HL-60/S4 treated with phorbol 12-myristate 13-acetate at 8.2 ng/mL for 4 days and 3 days (cell line): ENCODE measurements around the gene LINGO4.
"Not testable (repeated sequence)": the region's sequence is repeated elsewhere in the genome, so short reads cannot be mapped to it uniquely, and the experiment has no call there.

Experiments
- in situ Hi-C: fragments of 300-500 bp; cut with MboI; formaldehyde crosslinking; loops from 2 replicates; pipeline ENCODE4 v1.15.0; 2022; ENCODE audit warnings: low sequenced_read_pairs

The LINGO4 gene

DNA sequence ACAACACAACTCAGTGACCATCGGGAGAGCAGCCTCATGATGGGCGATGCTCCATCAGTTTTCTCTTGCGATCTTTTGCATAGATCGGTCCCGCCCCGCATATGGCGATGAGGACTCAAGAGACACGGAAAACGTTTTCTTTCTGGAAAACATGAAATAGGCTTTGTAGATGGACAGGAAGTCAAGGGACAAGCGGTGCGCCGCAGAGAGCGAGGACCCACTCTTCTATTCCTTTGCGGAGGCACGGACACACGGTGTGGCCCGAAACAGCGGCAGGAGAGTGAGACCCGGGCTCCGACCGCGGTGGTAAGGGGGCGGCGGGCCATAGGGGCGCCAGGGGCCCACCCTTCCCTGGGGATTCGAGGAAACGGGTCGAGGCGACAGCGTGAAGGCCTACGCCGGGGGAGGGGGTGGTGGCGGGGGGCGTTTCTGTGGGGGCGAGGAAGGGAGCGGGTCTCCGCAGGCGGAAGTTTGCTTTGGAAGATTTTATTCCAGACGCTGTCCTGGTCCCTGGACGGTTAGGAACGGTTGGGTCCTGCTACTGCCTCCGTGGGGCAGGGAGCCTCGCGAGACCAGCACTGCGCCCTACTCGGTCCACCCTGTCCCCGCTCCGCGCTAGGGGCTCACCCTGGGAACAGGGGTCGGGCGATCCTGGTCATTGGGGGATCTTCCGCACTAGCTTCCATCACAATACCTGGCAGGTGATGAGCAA lies 14.1 kb downstream of the LINGO4 start:
- in situ Hi-C loops: no loop called here

DNA sequence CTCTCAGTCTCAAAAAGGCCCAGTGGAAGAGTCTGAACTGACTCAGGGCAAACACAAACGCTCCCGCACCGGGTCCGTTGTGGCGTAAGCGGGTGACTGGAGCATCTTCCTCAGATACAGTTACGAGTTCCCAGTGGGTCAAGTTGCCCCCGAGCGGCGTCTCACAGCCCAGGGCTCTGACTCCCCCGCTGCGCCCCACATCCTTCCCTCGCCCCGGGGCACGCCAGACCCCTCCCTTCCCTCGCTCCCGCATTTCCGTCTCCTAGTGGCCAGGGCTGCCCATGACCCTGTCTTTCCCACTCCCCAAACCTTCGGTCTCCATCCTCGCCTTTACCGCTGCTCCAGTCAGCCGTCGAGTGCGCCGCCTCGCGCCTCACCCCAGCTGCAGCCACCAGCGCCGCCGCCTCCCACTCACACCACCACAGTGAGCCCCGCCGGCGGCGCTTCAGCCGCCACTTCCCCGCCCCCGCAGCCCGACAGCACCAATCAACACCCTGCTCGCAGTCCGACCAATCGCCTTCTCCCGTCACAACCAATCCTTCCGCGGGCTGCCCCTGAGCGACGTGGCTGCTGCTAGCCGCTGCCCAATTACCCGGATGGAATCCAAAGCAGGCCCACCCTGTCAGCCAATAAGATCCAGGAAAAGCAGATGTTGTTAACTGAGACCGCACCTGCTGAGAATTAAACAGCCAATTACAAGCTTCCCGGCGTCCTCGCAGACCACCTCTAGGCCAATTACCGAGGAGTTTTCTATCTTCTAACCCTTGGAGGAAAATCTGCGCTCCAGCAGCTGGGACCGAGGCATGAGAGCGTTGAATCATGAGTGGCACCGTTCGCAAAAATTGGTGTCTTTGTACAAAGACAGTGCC lies 14.9 kb downstream of the LINGO4 start, which contains the start of gene TDRKH:
Gene TDRKH (minus strand): TSS at position 430 of the 869 bp plus-strand sequence. CDS start 7,478 bp downstream, outside the sequence.
- in situ Hi-C loops: no loop called here

- in situ Hi-C loops: no loop called here
Measured at GRCh38 chr1:151787689-151788088, 17.5 kb downstream of the LINGO4 start.

DNA sequence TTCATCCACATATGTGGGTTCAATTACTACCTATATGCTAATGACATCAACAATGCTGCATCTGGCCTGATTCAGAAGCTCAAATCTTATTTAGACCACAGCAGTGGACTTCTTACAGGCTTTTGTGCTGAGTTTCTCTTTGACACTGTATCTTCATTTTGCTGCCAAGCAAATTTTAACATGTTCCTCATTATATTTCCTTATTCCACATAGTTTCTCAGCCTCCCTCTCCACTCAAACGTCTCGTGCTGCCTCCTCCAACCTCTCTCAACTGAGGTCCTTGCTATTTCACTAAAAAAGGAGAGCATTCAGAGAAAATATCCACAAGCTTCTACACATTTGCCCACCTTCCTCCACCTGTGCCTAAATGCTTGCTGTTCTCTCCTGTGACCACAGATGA lies 21.4 kb downstream of the LINGO4 start:
- in situ Hi-C loops: no loop called here

DNA sequence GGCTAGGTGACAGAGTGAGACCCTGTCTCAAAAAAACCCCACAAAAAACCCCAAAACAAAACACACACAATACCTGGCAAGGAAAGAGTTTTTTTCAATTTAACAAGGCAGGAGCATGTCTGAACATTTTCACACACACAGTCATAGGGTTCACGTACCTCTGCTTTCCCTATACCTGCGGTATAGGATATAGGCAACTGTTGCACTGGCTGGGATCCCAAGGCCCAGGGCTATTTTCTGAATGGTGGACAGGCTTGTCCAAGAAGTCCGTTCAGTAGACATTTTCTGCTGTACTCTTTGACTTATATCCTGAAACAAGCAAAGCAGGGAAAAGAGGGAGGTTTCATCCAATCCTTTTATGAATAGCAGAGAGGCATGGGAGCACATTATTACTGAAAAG lies 22.5 kb downstream of the LINGO4 start:
- in situ Hi-C loops: no loop called here

DNA sequence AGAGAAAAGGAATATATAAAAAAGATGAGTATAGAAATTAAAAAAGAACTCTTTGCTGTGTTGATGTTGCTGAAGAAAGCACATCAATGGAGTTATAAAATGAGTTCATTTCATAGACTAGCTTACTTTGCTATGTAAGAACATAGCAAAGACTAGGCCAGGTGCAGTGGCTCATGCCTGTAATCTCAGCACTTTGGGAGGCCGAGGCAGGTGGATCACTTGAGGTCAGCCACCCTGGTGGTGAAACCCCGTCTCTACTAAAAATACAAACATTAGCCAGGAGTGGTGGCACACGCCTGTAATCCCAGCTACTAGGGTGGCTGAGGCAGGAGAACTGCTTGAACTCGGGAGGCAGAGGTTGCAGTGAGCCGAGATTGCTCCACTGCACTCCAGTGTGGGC lies 23.2 kb downstream of the LINGO4 start:
- in situ Hi-C loops: not testable (repeated sequence)

DNA sequence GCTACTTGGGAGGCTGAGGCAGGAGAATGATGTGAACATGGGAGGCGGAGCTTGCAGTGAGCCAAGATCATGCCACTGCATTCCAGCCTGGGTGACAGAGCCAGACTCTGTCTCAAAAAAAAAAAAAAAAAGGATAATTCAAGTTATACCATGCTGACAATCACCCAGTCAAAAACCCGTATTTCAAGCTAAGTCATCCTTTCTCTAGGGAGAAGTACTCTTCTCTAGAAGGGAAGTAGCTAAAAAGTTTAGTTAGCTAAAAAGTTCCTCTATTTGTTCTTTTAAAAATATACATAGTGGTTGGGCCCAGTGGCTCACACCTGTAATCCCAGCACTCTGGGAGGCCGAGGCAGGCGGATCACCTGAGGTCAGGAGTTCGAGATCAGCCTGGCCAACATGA lies 24.5 kb downstream of the LINGO4 start:
- in situ Hi-C loops: not testable (repeated sequence)

DNA sequence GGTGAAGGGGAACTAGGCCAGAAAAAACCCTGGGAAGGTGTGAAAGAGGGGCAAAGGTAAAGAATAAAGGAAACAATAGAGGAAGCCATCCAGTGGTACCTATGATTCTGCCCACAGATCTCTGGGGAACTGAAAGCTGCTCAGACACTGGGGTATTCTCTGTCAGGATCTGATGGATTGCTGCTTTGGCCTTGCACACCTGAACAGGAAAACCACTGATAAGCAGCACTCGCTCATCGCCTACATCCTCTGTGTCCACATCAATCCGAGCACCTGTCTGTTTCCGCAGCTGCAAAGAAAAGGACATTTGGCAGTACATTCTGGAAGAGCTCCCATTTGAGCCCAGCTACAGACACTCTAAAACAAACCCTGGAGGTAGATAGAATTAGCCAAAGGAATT lies 25.4 kb downstream of the LINGO4 start:
- in situ Hi-C loops: no loop called here

DNA sequence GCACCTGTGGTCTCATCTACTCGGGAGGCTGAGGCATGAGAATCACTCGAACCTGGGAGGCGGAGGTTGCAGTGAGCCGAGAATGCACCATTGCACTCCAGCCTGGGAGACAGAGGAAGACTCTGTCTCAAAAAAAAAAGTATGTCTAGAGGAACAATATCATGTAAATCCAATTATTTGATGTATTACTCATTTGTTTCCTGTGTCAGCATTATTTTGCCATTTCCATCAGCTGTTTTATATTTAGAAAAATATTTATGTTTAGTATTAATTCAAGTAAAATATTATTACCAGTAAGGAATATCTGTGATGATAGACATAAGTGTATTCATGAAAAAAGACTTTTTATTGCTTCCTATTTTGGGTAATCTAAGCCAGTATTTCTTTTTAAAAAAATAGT lies 27.9 kb downstream of the LINGO4 start:
- in situ Hi-C loops: no loop called here

DNA sequence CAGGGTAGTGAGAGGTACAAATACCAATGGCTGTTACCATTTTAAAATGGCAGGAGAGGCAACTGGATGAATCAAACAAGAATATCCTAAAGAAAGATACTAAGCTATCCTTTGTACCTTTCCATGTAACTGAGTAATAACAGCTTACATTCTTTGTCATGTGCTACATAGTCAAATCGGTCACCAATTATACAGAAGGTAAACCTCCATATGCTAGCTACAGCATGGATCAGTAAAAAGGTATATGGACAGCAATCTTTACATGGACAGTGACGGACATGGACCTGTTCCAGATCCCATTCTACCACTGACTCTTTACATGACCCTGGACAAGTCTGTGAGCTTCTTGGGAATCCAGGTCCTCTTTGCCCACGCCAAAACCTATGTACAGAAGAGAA lies 28.6 kb downstream of the LINGO4 start:
- in situ Hi-C loops: no loop called here

- in situ Hi-C loops: no loop called here
Measured at GRCh38 chr1:151775894-151776664, 29.1 kb downstream of the LINGO4 start.

- in situ Hi-C loops: no loop called here
Measured at GRCh38 chr1:151774256-151774922, 30.8 kb downstream of the LINGO4 start.

GRCh38 chr1:151773702-151774101 lies 31.5 kb downstream of the LINGO4 start:
- in situ Hi-C loops: no loop called here

DNA sequence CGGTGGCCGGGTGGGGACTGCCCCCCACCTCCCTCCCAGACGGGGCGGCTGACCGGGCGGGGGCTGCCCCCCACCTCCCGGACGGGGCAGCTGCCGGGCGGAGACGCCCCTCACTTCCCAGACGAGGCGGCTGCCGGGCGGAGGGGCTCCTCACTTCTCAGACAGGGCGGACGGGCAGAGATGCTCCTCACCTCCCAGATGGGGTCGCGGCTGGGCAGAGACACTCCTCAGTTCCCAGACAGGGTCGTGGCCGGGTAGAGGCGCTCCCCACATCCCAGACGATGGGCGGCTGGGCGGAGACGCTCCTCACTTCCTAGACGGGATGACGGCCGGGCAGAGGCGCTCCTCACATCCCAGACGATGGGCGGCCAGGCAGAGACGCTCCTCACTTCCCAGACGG lies 35.9 kb downstream of the LINGO4 start:
- in situ Hi-C loops: not testable (repeated sequence)

DNA sequence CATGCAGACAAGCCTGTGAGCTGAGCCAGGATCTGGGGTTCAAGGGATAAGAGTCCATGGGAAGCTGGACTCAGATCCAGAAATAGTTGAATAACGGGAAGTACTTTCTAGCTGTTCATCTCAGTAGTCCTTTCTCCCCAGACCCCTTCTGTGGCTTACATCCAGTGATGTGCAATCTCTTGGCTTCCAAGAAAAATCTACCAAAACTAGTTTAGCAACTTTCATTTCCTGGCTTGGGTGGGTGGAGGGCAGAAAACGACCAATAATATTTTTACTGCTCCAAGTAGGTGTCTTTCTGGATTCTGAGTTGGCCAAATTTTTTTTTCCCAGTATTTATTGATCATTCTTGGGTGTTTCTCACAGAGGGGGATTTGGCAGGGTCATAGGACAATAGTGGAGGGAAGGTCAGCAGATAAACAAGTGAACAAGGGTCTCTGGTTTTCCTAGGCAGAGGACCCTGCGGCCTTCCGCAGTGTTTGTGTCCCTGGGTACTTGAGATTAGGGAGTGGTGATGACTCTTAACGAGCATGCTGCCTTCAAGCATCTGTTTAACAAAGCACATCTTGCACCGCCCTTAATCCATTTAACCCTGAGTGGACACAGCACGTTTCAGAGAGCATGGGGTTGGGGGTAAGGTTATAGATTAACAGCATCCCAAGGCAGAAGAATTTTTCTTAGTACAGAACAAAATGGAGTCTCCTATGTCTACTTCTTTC lies 36.7 kb downstream of the LINGO4 start:
- in situ Hi-C loops: not testable (repeated sequence)

GRCh38 chr1:151763990-151764389 lies 41.2 kb downstream of the LINGO4 start:
- in situ Hi-C loops: no loop called here

GRCh38 chr1:151762941-151763921 lies 42.0 kb downstream of the LINGO4 start, which contains the start of gene MRPL9:
Gene MRPL9 (minus strand): TSS chr1:151763496. CDS start chr1:151763479, 17 bp downstream.
- in situ Hi-C loops: no loop called here

- in situ Hi-C loops: no loop called here
Measured at GRCh38 chr1:151760597-151761385, 44.4 kb downstream of the LINGO4 start.
